Measurements from ENCODE around the gene TOP3A.

Gene TOP3A

DNA sequence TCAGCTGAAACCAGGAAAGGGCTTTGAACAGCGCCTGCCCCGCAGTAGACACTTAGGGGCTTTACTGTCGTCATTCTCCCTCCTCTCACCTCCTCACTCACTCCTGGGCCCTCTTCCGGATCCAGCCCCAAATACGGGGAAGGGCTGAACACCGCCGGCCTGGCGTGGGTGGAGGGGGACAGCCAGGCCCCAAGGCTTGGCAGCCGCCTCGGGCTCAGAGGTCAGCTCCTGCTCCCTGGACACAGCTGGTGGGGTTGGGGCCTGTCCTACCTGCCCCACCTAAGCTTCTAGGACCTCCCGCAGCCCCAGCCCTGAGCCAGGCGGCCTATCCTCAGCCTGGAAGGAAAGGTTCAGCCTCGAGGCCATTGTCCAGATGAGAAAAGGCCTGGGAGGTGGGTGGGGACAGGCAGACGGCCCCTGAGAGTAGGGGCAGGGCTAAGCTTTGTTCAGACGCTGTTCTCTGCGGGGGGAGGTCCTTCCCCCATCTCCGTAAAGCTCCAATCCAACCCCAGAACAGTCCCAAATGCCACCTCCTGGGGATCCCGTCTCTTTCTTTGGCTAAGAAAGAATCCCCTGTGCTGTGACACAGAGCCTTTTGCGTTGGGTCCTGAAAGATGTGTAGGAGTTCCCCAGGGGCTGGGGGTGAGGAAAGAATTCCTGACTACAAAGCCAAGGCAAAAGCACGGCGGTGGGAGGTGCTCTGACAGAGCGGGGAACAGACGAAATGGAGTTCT, 90.2 kb downstream of the TOP3A start:
- no peak for DNase-seq (ENCODE audit: extremely low read depth, insufficient read length)
- H3K4me3 ChIP-seq (replicated peaks; ENCODE audit: low read depth, low read length): peak overlapping the region; percentile 40; the same call in 1 of the 2 replicates
- TF ChIP-seq, protein P1, sequence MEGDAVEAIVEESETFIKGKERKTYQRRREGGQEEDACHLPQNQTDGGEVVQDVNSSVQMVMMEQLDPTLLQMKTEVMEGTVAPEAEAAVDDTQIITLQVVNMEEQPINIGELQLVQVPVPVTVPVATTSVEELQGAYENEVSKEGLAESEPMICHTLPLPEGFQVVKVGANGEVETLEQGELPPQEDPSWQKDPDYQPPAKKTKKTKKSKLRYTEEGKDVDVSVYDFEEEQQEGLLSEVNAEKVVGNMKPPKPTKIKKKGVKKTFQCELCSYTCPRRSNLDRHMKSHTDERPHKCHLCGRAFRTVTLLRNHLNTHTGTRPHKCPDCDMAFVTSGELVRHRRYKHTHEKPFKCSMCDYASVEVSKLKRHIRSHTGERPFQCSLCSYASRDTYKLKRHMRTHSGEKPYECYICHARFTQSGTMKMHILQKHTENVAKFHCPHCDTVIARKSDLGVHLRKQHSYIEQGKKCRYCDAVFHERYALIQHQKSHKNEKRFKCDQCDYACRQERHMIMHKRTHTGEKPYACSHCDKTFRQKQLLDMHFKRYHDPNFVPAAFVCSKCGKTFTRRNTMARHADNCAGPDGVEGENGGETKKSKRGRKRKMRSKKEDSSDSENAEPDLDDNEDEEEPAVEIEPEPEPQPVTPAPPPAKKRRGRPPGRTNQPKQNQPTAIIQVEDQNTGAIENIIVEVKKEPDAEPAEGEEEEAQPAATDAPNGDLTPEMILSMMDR (IDR thresholded peaks at IDR 0.05; ENCODE audit: insufficient read depth, low read length, poor library complexity, severe bottlenecking): no peak
- H3K36me3 ChIP-seq (ENCODE audit: control insufficient read depth, insufficient read depth, low read length): no peaks in the 10 kb centered on the region
- no peaks in the 10 kb centered on the region; the same call in 1 of the 2 replicates for H3K27me3 ChIP-seq (replicated peaks; ENCODE audit: control insufficient read depth, insufficient read depth, low read length)

DNA sequence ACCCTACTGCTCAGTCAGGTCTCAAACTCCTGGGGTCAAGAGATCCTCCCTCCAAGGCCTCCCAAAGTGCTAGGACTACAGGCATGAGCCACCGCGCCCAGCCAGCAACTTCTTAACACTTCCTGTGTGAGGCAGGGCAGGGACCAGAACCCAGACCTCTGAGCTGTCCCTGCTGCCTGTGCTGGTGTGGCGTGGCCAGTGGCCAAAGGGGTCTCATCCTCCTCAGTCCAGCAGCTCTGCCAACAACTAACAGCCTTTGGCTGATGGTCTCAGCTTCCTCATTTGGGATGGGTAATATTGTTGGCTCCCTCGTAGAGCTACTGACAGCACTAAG, 90.8 kb downstream of the TOP3A start:
- no peak overlapping the region for H3K4me3 ChIP-seq (replicated peaks; ENCODE audit: low read depth, low read length)
- no peaks in the 10 kb centered on the region for H3K36me3 ChIP-seq (ENCODE audit: control insufficient read depth, insufficient read depth, low read length)
- TF ChIP-seq, protein P1 (IDR thresholded peaks at IDR 0.05; ENCODE audit: insufficient read depth, low read length, poor library complexity, severe bottlenecking): no peak
- DNase-seq (ENCODE audit: extremely low read depth, insufficient read length): no peak
- no peaks in the 10 kb centered on the region; the same call in 1 of the 2 replicates for H3K27me3 ChIP-seq (replicated peaks; ENCODE audit: control insufficient read depth, insufficient read depth, low read length)

Data from GM06990 (cell line).